GM21526 (cell line): ENCODE data around the gene TXK.

Experiments
- ATAC-seq: cut with Tn5 transposase; IDR thresholded peaks from one replicate; pipeline ENCODE4 v1.9.1; 2021; ENCODE audit warnings: moderate library complexity; ENCODE audit not compliant: unreplicated experiment, low FRiP score

The TXK gene

GRCh38 chr4:48138511-48138910 is 4.5 kb upstream of the TXK start:
- no peak for ATAC-seq

- no peak for ATAC-seq
Measured at GRCh38 chr4:48137846-48138245, 3.8 kb upstream of the TXK start.

- ATAC-seq: no peak
Measured at GRCh38 chr4:48133669-48134068, 381 bp downstream of the TXK start.

GRCh38 chr4:48131736-48132135 is 2.3 kb downstream of the TXK start:
- no peak for ATAC-seq

GRCh38 chr4:48130100-48130499 is 4.0 kb downstream of the TXK start:
- ATAC-seq: no peak

GRCh38 chr4:48129307-48130014 is 4.6 kb downstream of the TXK start:
- no peak for ATAC-seq

- ATAC-seq: peak; percentile 77
Measured at GRCh38 chr4:48127682-48128404, 6.2 kb downstream of the TXK start.

- ATAC-seq: no peak
Measured at GRCh38 chr4:48127231-48127630, 6.8 kb downstream of the TXK start.

GRCh38 chr4:48126621-48127020 is 7.4 kb downstream of the TXK start:
- no peak for ATAC-seq

GRCh38 chr4:48124870-48125269 is 9.2 kb downstream of the TXK start:
- ATAC-seq: no peak

GRCh38 chr4:48122756-48123155 is 11.3 kb downstream of the TXK start:
- ATAC-seq: no peak

GRCh38 chr4:48121180-48121579 is 12.9 kb downstream of the TXK start:
- ATAC-seq: no peak

GRCh38 chr4:48120132-48120531 is 13.9 kb downstream of the TXK start:
- ATAC-seq: no peak

- ATAC-seq: no peak
Measured at GRCh38 chr4:48119646-48120045, 14.4 kb downstream of the TXK start.

GRCh38 chr4:48118081-48118480 is 16.0 kb downstream of the TXK start:
- no peak for ATAC-seq

- ATAC-seq: no peak
Measured at GRCh38 chr4:48116582-48116981, 17.5 kb downstream of the TXK start.

GRCh38 chr4:48114412-48114811 is 19.6 kb downstream of the TXK start:
- no peak for ATAC-seq

- ATAC-seq: no peak
Measured at GRCh38 chr4:48112017-48112667, 21.9 kb downstream of the TXK start.

- no peak for ATAC-seq
Measured at GRCh38 chr4:48110452-48110978, 23.5 kb downstream of the TXK start.

- ATAC-seq: peak; percentile 67
Measured at GRCh38 chr4:48109413-48110263, 24.4 kb downstream of the TXK start.
